ENCODE results near the gene PHYHD1. TPM values are rescaled to one million over a fixed set of nuclear protein-coding genes. Genes with fewer than 3 reads are reported as not detected.

Gene PHYHD1
- total and polyA plus RNA-seq, 2 of the 13 experiments (the other 11 are each of a cell fraction or from before 2014, with no cell fraction given): 10.6 to 25.3 TPM

GRCh38 chr9:128929560-128929959 lies 8.8 kb downstream of the PHYHD1 start:
- 96% methylated on average over 4 of the region's 4 CpGs for WGBS (ENCODE audit: low lambda C conversion rate)
- Histone ChIP-seq H3K9me3 (ENCODE audit: low read length) (no peaks in the 10 kb centered on the region), H4K20me1 (ENCODE audit: insufficient read depth, low read length) (no peaks in the 10 kb centered on the region), H3K4me2 (ENCODE audit: low read depth, low read length) (no peak overlapping the region), H3K27me3 (ENCODE audit: control insufficient read depth in 1 of 2, insufficient read depth in 2 of 2, low read length in 2 of 2) (no peaks in the 10 kb centered on the region), H3K36me3 (replicated peaks in 1 of 2; ENCODE audit: control insufficient read depth in 1 of 2, insufficient read depth in 2 of 2, low read length in 2 of 2) (peaks cover 0 to 2% of the 10 kb centered on the region in 2 experiments; a peak in 2 of 5 replicates), H3K27ac (ENCODE audit: extremely low read length, insufficient read depth, low read length) (no peak overlapping the region), H3K9ac (ENCODE audit: insufficient read depth, low read depth, low read length) (no peak overlapping the region), H3K79me2 (ENCODE audit: insufficient read depth, low read length) (no peaks in the 10 kb centered on the region), H3K4me1 (ENCODE audit: insufficient read depth, low read length) (peaks cover 7% of the 10 kb centered on the region), H2AFZ (ENCODE audit: low read length) (no peak overlapping the region), H3K4me3 (replicated peaks in 1 of 3; ENCODE audit: insufficient read depth in 1 of 3, low read depth in 2 of 3, low read length in 3 of 3) (no peak overlapping the region)
- BruUV-seq (replicated peaks): no TSS peak
- ChIA-PET CTCF (ENCODE audit: low intra/inter-chr PET ratio, low total read pairs) (no interaction called here), POLR2A (interaction anchor here (0.8 kb wide), 1 partner anchor 19 kb away, joined by 3 read pairs; no protein-coding TSS in a partner anchor)
- DNase-seq (ENCODE audit: low spot score) (no peak), FAIRE-seq (no peak), ATAC-seq (no peak)
- TF ChIP-seq ZNF251 (CRISPR knock-in tag; IDR thresholded peaks at IDR 0.05) (no peak), SRSF4 (IDR thresholded peaks at IDR 0.05; ENCODE audit: low read depth, low read length, poor library complexity, severe bottlenecking) (no peak), FOXP1 (IDR thresholded peaks at IDR 0.05) (no peak), FOXP1 (CRISPR knock-in tag; IDR thresholded peaks at IDR 0.05) (no peak)
- intact Hi-C loops (cut with micrococcal nuclease; ENCODE audit: unreplicated experiment): no loop called here
- in situ Hi-C loops (cut with HindIII; ENCODE audit: extremely low pct_ligation_motif_present, low pct_unique_long_range_greater_than_20kb): no loop called here

- peaks cover 0 to 2% of the 10 kb centered on the region in 2 experiments; a peak in 2 of 5 replicates for H3K36me3 ChIP-seq (replicated peaks in 1 of 2; ENCODE audit: control insufficient read depth in 1 of 2, insufficient read depth in 2 of 2, low read length in 2 of 2)
- no peaks in the 10 kb centered on the region for H4K20me1 ChIP-seq (ENCODE audit: insufficient read depth, low read length)
- H3K27me3 ChIP-seq (ENCODE audit: control insufficient read depth in 1 of 2, insufficient read depth in 2 of 2, low read length in 2 of 2): no peaks in the 10 kb centered on the region
- H3K27ac ChIP-seq (ENCODE audit: extremely low read length, insufficient read depth, low read length): no peak overlapping the region
- H3K4me3 ChIP-seq (replicated peaks in 1 of 3; ENCODE audit: insufficient read depth in 1 of 3, low read depth in 2 of 3, low read length in 3 of 3): no peak overlapping the region
- no peak for DNase-seq (ENCODE audit: low spot score)
- ATAC-seq: no peak
- no peaks in the 10 kb centered on the region for H3K9me3 ChIP-seq (ENCODE audit: low read length)
- 100% methylated on average over 3 of the region's 5 CpGs for WGBS (ENCODE audit: low lambda C conversion rate)
- H3K4me1 ChIP-seq (ENCODE audit: insufficient read depth, low read length): no peaks in the 10 kb centered on the region
- POLR2A ChIA-PET: no interaction called here
- no peak overlapping the region for H3K9ac ChIP-seq (ENCODE audit: insufficient read depth, low read depth, low read length)
- no peak overlapping the region for H3K4me2 ChIP-seq (ENCODE audit: low read depth, low read length)
- intact Hi-C loops (cut with micrococcal nuclease; ENCODE audit: unreplicated experiment): no loop called here
- no peak for FAIRE-seq
- BruUV-seq (replicated peaks): no TSS peak
- H2AFZ ChIP-seq (ENCODE audit: low read length): no peak overlapping the region
- in situ Hi-C loops (cut with HindIII; ENCODE audit: extremely low pct_ligation_motif_present, low pct_unique_long_range_greater_than_20kb): no loop called here
- no peaks in the 10 kb centered on the region for H3K79me2 ChIP-seq (ENCODE audit: insufficient read depth, low read length)
- CTCF ChIA-PET (ENCODE audit: low intra/inter-chr PET ratio, low total read pairs): no interaction called here
- TF ChIP-seq ZNF784 (CRISPR knock-in tag; IDR thresholded peaks at IDR 0.05; ENCODE audit: borderline replicate concordance): no peak
- no peak for TF ChIP-seq GMEB2 (CRISPR knock-in tag; IDR thresholded peaks at IDR 0.05; ENCODE audit: low read depth)
- no peak for TF ChIP-seq NR3C1 (CRISPR knock-in tag; IDR thresholded peaks at IDR 0.05)
- TF ChIP-seq TAF15 (IDR thresholded peaks at IDR 0.05; ENCODE audit: low read depth, low read length, poor library complexity, severe bottlenecking): no peak
- no peak for TF ChIP-seq FOSL1 (CRISPR knock-in tag; IDR thresholded peaks at IDR 0.05; ENCODE audit: borderline replicate concordance)
- TF ChIP-seq ZNF121 (CRISPR knock-in tag; IDR thresholded peaks at IDR 0.05): no peak
- no peak for TF ChIP-seq ZNF10 (CRISPR knock-in tag; IDR thresholded peaks at IDR 0.05; ENCODE audit: borderline replicate concordance, low read depth)
These were observed 12.9 kb downstream of the PHYHD1 start for GRCh38 chr9:128933731-128934130.
